Liver (tissue), 9 donors: ENCODE data around the gene SPTBN1. TPM values are rescaled to one million over a fixed set of nuclear protein-coding genes. Genes with fewer than 3 reads are reported as not detected.

Source experiments
- DNase-seq: peaks from one replicate; pipeline ENCODE4 v3.0.0-alpha.2; 2017; ENCODE audit warnings: low spot score
- H3K27ac ChIP-seq, 2 donors: one replicate each; pipeline ENCODE4 v1.7.0; 2013; ENCODE audit warnings: inconsistent platforms in 2 of 2, low read length in 2 of 2, control low read depth in 1 of 2, low read depth in 1 of 2, mild to moderate bottlenecking in 1 of 2
- H3K27me3 ChIP-seq, 4 donors: one replicate each; pipeline versions ENCODE4 v1.6.1 to v1.7.0; 2013; ENCODE audit warnings: low read length in 3 of 4, inconsistent platforms in 1 of 4, mild to moderate bottlenecking in 1 of 4, moderate library complexity in 1 of 4; ENCODE audit not compliant: control insufficient read depth in 4 of 4, insufficient read depth in 4 of 4
- H3K36me3 ChIP-seq, 4 donors: one replicate each; pipeline versions ENCODE4 v1.6.1 to v1.7.0; 2013; ENCODE audit warnings: low read length in 3 of 4, mild to moderate bottlenecking in 3 of 4, low read depth in 1 of 4, moderate library complexity in 1 of 4; ENCODE audit not compliant: control insufficient read depth in 4 of 4, insufficient read depth in 3 of 4
- H3K4me1 ChIP-seq, 4 donors: one replicate each; pipeline versions ENCODE4 v1.6.1 to v1.7.0; 2013; ENCODE audit warnings: low read length in 3 of 4, mild to moderate bottlenecking in 3 of 4, moderate library complexity in 1 of 4; ENCODE audit not compliant: control insufficient read depth in 4 of 4, insufficient read depth in 4 of 4
- H3K4me3 ChIP-seq, 3 donors: one replicate each; pipeline versions ENCODE4 v1.6.1 to v1.7.0; 2013; ENCODE audit warnings: low read length in 3 of 3, control low read depth in 1 of 3, low read depth in 1 of 3, mild to moderate bottlenecking in 1 of 3
- H3K9ac ChIP-seq, 2 donors: one replicate each; pipeline ENCODE4 v1.7.0; 2013; ENCODE audit warnings: low read length in 2 of 2, mild to moderate bottlenecking in 2 of 2, moderate library complexity in 2 of 2, control low read depth in 1 of 2, low read depth in 1 of 2
- H3K9me3 ChIP-seq, 4 donors: one replicate each; pipeline versions ENCODE4 v1.6.1 to v1.7.0; 2013; ENCODE audit warnings: low read length in 3 of 4; ENCODE audit not compliant: control insufficient read depth in 4 of 4
- EGR1 ChIP-seq, 2 donors: IDR thresholded peaks; 2 replicates each; pipeline ENCODE4 v1.6.1; 2016 to 2018; ENCODE audit warnings: antibody characterized with exemption in 2 of 2, low read depth in 2 of 2
- FOXA1 ChIP-seq: IDR thresholded peaks from 2 replicates; pipeline ENCODE4 v1.6.1; 2016; ENCODE audit warnings: antibody characterized with exemption
- FOXA2 ChIP-seq: IDR thresholded peaks from 2 replicates; pipeline ENCODE4 v1.6.1; 2016; ENCODE audit warnings: antibody characterized with exemption
- GABPA ChIP-seq, 2 donors: IDR thresholded peaks in 1 of 2; conservative IDR thresholded peaks in 1 of 2; 2 replicates each; pipeline ENCODE4 v1.6.1; 2016; ENCODE audit warnings: antibody characterized with exemption in 2 of 2, mild to moderate bottlenecking in 1 of 2, moderate library complexity in 1 of 2
- HNF4A ChIP-seq, 2 donors: conservative IDR thresholded peaks; 2 replicates each; pipeline ENCODE4 v1.6.1; 2016; ENCODE audit warnings: antibody characterized with exemption in 2 of 2, mild to moderate bottlenecking in 2 of 2
- HNF4G ChIP-seq: IDR thresholded peaks from 2 replicates; pipeline ENCODE4 v1.6.1; 2016; ENCODE audit warnings: antibody characterized with exemption
- JUND ChIP-seq, 2 donors: IDR thresholded peaks; 2 replicates each; pipeline ENCODE4 v1.6.1; 2016; ENCODE audit warnings: antibody characterized with exemption in 2 of 2
- NR2F2 ChIP-seq: IDR thresholded peaks from 2 replicates; pipeline ENCODE4 v1.6.1; 2016; ENCODE audit warnings: antibody characterized with exemption
- RAD21 ChIP-seq, 2 donors: IDR thresholded peaks; 2 replicates each; pipeline ENCODE4 v1.6.1; 2016; ENCODE audit warnings: antibody characterized with exemption in 2 of 2, mild to moderate bottlenecking in 2 of 2
- RXRA ChIP-seq, 2 donors: IDR thresholded peaks; 2 replicates each; pipeline ENCODE4 v1.6.1; 2017 to 2018; ENCODE audit warnings: antibody characterized with exemption in 2 of 2, mild to moderate bottlenecking in 1 of 2
- SP1 ChIP-seq: IDR thresholded peaks from 2 replicates; pipeline ENCODE4 v1.6.1; 2018; ENCODE audit warnings: antibody characterized with exemption, mild to moderate bottlenecking
- TAF1 ChIP-seq: conservative IDR thresholded peaks from 2 replicates; pipeline ENCODE4 v1.6.1; 2016; ENCODE audit warnings: antibody characterized with exemption, mild to moderate bottlenecking
- YY1 ChIP-seq: IDR thresholded peaks from 2 replicates; pipeline ENCODE4 v1.6.1; 2016; ENCODE audit warnings: antibody characterized with exemption, mild to moderate bottlenecking
- ZBTB33 ChIP-seq: IDR thresholded peaks from 2 replicates; pipeline ENCODE4 v1.6.1; 2016; ENCODE audit warnings: antibody characterized with exemption
- WGBS: extraction: QIAGEN DNeasy Blood & Tissue Kit; methylation state at CpG from one replicate; pipeline ENCODE4 v1.1.7; 2013; 5-methylcytosine and 5-hydroxymethylcytosine counted together
- polyA plus RNA-seq, 2 donors: library from polyadenylated mRNA; stranded (reverse) in 1 of 2; unstranded in 1 of 2; fragments of 200-250 nt in 1 of 2; fragments of >200 nt in 1 of 2; fragmentation: Nextera tagmentation in 1 of 2; extraction: Ambion mirVana in 1 of 2; gene quantifications; one replicate each; pipeline versions ENCODE4 v1.2.1 to v1.2.3, GENCODE V29; 2013 to 2015
- total RNA-seq, 2 donors: library from RNA; depleted of rRNA; stranded (reverse); fragments of >200 nt; gene quantifications; one replicate each; pipeline ENCODE4 v1.2.3, GENCODE V29; 2014
- TF ChIP-seq, protein P1 (sequence below): IDR thresholded peaks from 2 replicates; pipeline ENCODE4 v1.6.1; 2016; ENCODE audit warnings: antibody characterized with exemption
- TF ChIP-seq, protein P2 (sequence below): IDR thresholded peaks from 2 replicates; pipeline ENCODE4 v1.6.1; 2016; ENCODE audit warnings: antibody characterized with exemption
- TF ChIP-seq, protein P3 (sequence below): fragments of 150-350 bp; IDR thresholded peaks from 2 replicates; pipeline ENCODE4 v1.5.1; 2017; ENCODE audit warnings: improper control_type of control experiment, low read depth, low read length; ENCODE audit not compliant: missing input control
- TF ChIP-seq, protein P4 (sequence below): IDR thresholded peaks from 2 replicates; pipeline ENCODE4 v1.6.1; 2016; ENCODE audit warnings: antibody characterized with exemption, mild to moderate bottlenecking
- donor health status: healthy.
- donor health status: healthy.
- donor health status: healthy.
- donor health status: healthy.
- donor health status: healthy.

SPTBN1 gene
- total and polyA plus RNA-seq, 4 donors, result 44.8 to 191 (median 75.9) TPM

GRCh38 chr2:54632733-54633692, 176.9 kb downstream of the SPTBN1 start:
- H3K4me1 ChIP-seq, result peaks cover 17 to 80% (median 62%) of the 10 kb centered on the region in 4 donors
- TF ChIP-seq SP1, result peak; percentile 68
- TF ChIP-seq HNF4A (conservative IDR thresholded peaks at IDR 0.05), result peak; percentile 72 to 78
- peak; percentile 52 for TF ChIP-seq ZBTB33
- peak; percentile 41 for TF ChIP-seq FOXA2
- TF ChIP-seq HNF4G, result peak; percentile 46
- no peak for TF ChIP-seq FOXA1
- TF ChIP-seq, protein P1, sequence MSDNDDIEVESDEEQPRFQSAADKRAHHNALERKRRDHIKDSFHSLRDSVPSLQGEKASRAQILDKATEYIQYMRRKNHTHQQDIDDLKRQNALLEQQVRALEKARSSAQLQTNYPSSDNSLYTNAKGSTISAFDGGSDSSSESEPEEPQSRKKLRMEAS, result no peak
- TF ChIP-seq, protein P2, sequence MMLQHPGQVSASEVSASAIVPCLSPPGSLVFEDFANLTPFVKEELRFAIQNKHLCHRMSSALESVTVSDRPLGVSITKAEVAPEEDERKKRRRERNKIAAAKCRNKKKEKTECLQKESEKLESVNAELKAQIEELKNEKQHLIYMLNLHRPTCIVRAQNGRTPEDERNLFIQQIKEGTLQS, result no peak
- TF ChIP-seq NR2F2, result peak; percentile 35
- TF ChIP-seq, protein P3, sequence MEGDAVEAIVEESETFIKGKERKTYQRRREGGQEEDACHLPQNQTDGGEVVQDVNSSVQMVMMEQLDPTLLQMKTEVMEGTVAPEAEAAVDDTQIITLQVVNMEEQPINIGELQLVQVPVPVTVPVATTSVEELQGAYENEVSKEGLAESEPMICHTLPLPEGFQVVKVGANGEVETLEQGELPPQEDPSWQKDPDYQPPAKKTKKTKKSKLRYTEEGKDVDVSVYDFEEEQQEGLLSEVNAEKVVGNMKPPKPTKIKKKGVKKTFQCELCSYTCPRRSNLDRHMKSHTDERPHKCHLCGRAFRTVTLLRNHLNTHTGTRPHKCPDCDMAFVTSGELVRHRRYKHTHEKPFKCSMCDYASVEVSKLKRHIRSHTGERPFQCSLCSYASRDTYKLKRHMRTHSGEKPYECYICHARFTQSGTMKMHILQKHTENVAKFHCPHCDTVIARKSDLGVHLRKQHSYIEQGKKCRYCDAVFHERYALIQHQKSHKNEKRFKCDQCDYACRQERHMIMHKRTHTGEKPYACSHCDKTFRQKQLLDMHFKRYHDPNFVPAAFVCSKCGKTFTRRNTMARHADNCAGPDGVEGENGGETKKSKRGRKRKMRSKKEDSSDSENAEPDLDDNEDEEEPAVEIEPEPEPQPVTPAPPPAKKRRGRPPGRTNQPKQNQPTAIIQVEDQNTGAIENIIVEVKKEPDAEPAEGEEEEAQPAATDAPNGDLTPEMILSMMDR, result no peak
- no peak for TF ChIP-seq TAF1
- TF ChIP-seq GABPA (IDR thresholded peaks at IDR 0.05 in 1 of 2, conservative IDR thresholded peaks at IDR 0.05 in 1 of 2), result no peak
- TF ChIP-seq, protein P4, sequence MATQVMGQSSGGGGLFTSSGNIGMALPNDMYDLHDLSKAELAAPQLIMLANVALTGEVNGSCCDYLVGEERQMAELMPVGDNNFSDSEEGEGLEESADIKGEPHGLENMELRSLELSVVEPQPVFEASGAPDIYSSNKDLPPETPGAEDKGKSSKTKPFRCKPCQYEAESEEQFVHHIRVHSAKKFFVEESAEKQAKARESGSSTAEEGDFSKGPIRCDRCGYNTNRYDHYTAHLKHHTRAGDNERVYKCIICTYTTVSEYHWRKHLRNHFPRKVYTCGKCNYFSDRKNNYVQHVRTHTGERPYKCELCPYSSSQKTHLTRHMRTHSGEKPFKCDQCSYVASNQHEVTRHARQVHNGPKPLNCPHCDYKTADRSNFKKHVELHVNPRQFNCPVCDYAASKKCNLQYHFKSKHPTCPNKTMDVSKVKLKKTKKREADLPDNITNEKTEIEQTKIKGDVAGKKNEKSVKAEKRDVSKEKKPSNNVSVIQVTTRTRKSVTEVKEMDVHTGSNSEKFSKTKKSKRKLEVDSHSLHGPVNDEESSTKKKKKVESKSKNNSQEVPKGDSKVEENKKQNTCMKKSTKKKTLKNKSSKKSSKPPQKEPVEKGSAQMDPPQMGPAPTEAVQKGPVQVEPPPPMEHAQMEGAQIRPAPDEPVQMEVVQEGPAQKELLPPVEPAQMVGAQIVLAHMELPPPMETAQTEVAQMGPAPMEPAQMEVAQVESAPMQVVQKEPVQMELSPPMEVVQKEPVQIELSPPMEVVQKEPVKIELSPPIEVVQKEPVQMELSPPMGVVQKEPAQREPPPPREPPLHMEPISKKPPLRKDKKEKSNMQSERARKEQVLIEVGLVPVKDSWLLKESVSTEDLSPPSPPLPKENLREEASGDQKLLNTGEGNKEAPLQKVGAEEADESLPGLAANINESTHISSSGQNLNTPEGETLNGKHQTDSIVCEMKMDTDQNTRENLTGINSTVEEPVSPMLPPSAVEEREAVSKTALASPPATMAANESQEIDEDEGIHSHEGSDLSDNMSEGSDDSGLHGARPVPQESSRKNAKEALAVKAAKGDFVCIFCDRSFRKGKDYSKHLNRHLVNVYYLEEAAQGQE, result peak; percentile 26
- TF ChIP-seq YY1, result peak; percentile 43
- TF ChIP-seq RXRA (IDR thresholded peaks at IDR 0.05), result peak; percentile 78 to 85
- peak; percentile 19 to 48 for TF ChIP-seq JUND (IDR thresholded peaks at IDR 0.05)
- TF ChIP-seq RAD21 (IDR thresholded peaks at IDR 0.05), result peak in 1 of 2 donors; percentile 28
- TF ChIP-seq EGR1 (IDR thresholded peaks at IDR 0.05; ENCODE audit: low read depth in 2 of 2), result peak in 1 of 2 donors; percentile 31
- H3K4me3 ChIP-seq, result no peak overlapping the region
- no peaks in the 10 kb centered on the region for H3K9me3 ChIP-seq
- peaks cover 11 to 54% (median 36%) of the 10 kb centered on the region in 4 donors for H3K36me3 ChIP-seq
- peak overlapping the region; percentile 87 to 92 for H3K27ac ChIP-seq
- H3K27me3 ChIP-seq, result no peaks in the 10 kb centered on the region
- H3K9ac ChIP-seq, result peak overlapping the region; percentile 33 to 85
- no peak for DNase-seq
- whole genome bisulfite sequencing, result 39% methylated on average over 12 of the region's 12 CpGs
